Left hindlimb (tissue), 1 donor: ENCODE measurements around the gene POTEJ.
"Not testable (repeated sequence)": the region's sequence is repeated elsewhere in the genome, so short reads cannot be mapped to it uniquely, and the experiment has no call there.

Source experiments
- DNase-seq: peaks from one replicate; pipeline ENCODE4 v3.0.0-alpha.2; 2018

Gene POTEJ

DNA sequence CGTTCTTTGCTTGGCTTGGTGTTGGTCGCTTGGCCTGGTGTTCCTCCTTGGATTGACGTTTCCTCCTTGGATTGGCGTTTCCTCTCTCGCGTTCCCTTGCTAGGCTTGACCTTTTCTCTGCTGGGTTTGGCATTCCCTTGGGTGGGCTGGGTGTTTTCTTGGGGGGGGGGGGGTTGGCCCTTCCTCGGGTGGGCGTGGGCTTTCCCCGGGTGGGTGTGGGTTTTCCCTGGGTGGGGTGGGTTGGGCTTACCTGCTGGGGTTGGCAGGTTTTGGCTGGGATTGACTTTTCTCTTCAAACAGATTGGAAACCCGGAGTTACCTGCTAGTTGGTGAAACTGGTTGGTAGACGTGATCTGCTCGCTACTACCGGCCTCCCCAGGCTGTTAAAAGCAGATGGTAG is at the start of gene POTEJ:
Gene POTEJ, plus strand, starts transcription at position 301 of the 400 bp plus-strand sequence. Its CDS starts 93 bp downstream, at position 394.
- DNase-seq: not testable (repeated sequence)

DNA sequence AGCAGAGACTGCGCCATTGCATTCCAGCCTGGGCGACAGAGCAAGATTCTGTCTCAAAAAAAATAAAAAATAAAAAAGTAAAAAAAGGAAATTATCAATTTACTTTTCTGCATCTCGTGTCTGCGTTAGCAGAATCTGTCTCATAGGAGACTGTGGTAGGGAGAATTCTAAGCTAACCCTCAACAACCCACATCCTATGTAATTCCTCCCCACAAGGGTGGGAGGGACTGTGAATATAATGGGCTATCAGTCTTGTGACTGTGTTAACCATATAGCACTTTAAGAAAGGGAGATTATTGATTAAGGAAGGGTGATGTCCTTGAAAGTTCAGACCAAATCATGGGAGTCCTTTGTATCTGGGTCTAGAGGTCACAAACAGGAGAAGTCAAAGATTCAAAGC is 45.1 kb upstream of the POTEJ start:
- not testable (repeated sequence) for DNase-seq

DNA sequence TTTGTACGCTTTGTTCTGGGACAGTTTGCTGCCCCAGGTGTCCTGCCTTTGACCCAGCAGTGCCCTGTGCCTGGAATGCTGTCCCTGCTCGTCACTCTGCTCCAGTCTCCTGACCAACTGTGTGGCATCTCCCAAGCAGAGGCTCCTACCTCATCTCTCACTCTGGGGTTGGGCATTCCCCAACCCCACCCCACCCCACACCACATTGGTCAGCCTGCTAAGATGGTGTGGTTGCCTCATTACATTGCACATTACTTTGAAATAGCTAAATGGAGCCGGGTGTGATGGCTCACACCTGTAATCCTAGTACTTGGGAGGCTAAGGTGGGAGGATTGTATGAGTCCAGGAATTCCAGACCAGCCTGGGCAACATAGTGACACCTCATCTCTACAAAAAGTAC is 39.3 kb upstream of the POTEJ start:
- DNase-seq: not testable (repeated sequence)

DNA sequence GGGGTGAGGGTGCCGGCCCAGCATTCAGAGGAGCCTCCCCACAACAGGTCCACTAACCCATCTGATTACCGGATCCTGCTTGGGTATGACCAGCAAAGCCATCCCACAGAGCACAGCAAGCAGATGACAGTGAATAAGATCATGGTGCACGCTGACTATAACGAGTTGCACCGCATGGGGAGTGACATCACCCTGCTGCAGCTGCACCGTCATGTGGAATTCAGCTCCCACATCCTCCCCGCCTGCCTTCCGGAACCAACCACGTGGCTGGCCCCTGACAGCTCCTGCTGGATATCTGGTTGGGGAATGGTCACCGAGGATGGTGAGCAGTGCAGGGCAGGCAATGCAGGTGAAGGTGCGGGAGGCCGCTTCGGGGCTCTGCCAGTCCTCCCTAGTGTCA is 37.0 kb upstream of the POTEJ start:
- DNase-seq: not testable (repeated sequence)

DNA sequence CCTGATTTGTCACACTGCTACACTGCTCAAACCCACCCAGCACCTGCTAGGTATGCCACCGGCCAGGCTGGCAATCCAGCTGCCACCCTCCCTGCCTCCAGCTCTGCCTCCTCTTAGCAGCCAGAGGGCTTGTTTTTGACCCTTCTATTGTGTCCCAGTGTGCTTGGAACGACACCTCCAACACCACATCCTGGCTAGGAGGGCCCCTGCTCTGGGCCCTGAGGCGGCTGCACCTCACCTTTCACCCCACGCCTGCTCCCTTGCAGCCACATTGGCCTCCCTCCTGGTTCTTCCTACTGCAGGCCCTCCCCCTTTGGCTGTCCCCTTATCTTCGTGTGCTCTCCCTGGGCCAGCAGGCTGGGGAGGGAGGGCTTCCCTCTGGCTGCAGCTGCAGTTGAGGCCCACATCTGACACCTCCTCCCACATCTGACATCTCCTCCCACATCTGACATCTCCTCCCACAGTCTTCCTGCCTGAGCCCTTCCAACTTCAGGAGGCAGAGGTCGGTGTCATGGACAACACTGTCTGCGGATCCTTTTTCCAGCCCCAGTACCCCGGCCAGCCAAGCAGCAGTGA is 34.9 kb upstream of the POTEJ start:
- not testable (repeated sequence) for DNase-seq

DNA sequence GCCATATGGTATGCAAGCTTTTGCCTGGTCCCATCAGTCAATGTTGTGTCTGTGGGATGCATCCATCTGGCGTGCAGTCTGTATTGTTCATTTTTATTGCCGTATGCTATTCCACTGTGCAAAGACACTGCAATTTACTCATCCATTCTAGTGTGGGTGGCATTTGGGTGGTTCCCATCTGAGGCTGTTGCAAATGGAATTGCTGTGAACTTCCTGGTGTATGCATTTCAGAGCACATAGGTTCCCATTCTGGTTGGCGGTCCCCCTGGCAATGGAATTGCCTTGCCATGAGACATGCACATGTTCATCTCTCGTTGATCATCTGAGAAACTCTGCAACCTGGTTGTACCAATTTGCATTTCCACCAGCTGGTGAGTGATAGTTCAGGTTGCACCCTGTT is 33.7 kb upstream of the POTEJ start:
- not testable (repeated sequence) for DNase-seq

DNA sequence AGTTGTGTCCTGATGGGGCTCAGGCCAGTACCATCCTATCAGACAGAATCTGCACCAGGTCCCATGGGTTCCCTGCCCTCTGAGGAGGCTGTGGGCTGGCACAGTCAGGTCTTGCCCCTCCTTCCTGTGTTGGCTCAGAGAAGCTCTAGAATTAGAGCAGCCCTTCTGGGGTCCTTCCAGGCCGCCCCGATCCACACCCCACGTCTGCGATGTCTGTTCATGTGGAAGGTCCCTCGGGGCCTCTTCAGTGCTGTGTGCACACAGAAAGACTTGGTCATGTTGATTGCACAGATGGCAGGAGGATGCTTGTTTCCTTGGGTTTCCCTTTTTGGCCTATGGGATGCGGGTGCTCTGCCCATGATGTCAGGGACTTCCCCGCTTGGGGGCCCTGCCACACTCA is 32.1 kb upstream of the POTEJ start:
- DNase-seq: not testable (repeated sequence)

DNA sequence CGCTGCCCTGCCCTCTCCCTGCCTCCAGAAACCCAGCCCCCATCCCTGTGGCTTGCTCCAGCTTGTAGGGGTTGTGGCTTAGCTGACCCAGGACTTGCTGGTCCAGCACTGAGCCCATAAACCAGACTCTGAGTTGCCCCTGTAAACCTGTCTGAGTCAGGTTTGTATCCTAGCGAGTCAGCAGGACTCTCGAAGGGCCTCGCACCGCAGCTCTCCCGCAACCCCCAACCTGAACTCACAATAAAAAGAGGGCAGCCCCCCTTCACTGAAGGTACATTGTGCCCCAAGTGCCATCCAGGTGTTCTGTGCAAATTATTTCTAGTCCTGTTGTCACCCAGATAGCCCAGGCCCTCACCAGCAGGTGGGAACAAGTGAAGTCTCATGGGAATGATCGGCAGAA is 29.7 kb upstream of the POTEJ start:
- peak; percentile 4 for DNase-seq

DNA sequence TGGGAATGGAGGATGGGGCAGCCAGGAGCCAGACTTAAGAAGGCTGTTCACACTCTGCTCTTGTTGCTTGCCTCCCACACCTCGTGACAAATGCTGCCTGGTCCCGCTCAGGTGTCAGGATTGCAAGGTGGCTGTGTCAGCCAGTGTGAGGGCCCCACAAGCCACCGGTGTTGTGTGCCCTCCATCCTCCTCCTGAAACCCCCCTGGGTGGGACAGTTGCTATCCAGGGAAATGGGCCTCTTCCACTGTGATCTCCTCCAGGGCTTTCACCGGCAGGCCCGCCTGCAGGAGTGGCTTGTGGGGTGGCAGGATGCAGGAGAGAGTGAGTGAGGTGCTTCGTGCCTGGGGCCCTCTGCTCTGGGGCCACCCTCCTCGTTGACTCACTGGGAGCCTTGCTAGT is 28.3 kb upstream of the POTEJ start:
- not testable (repeated sequence) for DNase-seq

DNA sequence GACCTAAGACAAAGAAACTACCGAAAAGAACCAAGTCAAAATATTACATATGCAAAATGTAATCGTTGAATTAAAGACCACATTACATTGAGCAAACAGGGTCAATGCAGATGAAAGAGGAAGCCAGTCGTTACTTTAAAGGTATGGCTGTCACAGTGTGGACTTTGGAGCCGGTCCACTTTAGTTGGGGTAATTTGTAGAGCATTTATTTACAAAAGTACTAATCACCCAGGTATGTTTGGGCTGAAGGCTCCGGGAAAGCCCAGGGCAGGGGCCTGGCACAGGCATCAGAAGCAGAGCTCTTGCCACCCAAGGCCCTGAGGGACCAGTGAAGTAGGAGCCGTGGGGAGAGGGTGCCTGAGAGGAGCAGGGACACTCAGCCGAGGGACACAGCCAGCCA is 27.7 kb upstream of the POTEJ start:
- DNase-seq: not testable (repeated sequence)

DNA sequence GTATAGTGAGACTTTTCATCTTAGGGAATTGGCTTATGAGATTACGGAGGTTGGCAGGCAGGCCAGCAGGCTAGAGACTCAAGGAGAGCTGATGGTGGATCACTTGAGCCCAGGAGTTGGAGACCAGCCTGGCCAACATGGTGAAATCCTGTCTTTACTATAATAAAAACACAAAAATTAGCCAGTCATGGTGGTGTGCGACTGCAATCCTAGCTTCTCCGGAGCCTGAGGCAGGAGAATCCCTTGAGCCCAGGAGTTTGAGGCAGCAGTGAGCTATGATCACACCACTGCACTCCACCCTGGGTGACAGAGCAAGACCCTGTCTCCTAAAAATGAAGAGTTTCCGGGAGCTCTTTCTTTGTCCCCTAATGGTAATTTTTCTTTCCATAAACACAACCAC is 26.5 kb upstream of the POTEJ start:
- DNase-seq: not testable (repeated sequence)

DNA sequence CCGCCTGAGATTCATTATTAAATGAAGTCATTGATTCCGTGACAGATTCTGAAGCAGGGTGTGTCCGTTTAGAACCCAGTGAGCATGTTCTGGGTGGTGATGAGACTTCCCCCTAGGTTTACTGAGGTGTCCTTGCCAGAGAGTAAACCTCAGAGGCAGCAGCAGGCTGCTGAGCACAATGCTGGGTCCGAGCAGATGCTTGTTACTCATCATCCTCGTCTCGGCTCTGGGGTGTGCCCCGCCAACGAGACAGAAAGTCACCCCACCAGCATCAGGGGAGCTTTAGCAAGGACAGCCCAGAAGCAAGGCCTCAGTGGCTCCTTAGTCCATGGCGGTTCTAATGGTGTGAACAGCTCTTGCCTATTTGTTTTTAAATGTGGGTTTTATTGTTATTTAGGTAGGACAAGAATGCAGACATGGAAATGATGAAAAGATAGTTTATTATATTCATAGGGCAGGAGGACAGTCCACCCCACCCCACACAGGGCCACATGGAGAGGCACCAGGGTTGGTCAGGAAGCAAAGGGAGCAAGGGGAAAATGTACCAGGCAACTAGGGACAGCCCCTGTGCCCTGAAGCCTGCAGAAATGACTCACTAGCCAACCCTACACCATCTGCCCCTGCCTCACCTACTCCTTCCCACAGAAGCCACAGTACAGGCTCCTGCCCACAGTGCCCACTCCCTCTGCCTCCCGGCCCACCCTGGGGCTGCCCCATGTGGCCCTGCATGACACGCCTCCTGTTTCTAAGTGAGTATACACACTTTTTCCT is 22.4 kb upstream of the POTEJ start:
- not testable (repeated sequence) for DNase-seq

DNA sequence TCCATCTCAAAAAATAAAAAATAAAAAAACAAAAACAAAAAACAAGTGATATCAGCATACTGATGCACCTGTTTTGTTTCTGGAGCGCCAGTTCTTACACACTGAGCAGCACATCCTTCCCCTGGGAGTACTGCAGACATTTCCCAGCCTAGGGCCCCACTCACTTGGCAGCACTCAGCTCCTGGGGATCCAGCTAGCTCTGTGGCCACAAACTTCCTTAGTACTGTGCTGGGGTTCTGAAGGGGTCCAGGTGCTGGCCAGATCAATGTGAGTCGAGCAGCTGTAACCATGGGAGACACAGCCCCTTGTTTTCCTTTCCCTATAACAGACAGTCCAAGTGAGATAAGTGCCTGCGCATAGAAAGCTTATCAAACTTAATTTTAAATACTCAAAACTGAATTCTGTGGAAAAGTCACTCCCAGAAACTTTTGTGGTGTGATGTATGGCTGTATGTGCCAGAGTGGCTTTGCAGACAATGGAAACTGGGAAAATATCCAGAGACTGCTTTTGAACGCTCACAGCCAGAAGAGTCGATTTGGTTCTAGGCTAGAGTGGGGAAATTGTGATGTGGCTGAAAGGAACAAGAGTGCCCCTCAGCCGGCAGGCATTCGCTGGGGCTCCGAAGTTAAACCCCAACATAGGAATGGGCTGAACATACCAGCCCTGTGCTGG is 20.9 kb upstream of the POTEJ start:
- DNase-seq: not testable (repeated sequence)

DNA sequence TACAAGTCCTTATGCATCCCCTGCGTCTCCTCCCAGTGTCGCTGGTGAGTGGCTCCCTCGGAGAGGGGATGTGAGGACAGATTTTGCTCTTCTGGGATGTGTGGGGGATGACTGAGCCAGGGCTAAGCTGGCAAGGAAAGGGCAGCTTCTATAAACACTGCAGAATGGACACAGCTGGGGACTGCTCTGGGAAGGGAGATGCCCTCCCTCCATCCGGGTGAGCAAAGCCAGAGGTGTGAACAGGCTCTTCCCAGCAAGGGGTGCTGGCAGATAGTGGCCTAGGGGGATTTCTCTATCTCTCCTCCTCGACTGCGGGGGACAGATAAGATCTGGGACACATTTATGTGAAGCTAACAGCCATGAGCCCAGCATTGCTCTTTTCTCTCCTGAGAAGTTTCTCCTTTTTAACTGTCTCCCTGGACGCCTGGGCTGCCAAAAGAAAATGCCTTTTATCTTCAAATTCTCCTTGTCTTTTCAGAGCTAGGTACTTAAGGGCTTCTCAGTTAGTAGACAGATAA is 20.3 kb upstream of the POTEJ start:
- DNase-seq: not testable (repeated sequence)

DNA sequence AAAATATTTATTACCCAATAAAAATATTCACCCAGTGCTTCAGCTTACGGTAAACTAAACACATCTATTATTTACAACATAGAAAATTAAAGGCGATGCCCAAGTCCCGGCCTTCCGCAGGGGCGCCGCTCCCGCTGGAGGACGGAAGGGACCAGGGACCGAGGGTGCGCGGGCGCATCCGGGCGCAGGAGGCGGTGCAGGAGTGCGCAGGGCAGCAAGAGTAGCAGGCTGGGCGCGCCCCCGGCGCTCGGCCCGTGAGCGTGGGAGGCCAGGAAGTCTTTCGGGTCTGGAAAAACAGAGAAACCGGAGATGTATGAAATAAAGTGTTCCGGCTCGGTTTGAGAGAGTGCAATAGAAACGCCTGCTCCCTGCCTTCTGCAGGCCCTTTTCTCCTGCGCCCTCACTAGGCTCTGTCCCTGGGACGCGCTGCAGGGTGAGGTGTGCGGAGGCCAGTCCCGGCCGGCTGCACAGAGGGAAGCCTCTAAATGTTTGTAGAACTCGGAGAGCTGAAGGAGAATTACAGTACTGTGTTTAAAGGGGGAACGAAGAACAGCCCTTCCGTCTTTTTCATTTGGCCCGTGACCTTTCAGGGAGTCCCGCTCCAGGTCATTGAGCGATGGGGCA is 18.3 kb upstream of the POTEJ start:
- DNase-seq: not testable (repeated sequence)

DNA sequence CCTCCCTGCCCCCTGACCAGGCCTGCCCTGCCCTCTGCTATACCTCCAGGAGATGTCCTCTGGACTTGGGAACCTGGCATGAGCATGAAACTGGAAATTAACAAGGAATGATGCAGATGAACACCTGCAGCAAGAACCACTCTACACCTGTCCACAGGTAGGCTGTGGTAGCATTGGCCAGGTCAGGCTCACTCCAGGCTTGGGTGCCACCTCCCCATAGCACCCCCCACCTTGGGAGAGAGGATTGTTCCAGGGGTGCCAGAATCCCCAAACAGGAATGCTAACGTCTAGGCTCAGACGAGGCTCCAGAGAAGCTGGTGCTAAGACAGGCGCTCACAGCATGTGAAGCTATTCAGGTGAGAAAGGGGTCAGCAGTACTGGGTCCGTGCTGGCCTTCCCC is 17.2 kb upstream of the POTEJ start:
- DNase-seq: peak; percentile 3

DNA sequence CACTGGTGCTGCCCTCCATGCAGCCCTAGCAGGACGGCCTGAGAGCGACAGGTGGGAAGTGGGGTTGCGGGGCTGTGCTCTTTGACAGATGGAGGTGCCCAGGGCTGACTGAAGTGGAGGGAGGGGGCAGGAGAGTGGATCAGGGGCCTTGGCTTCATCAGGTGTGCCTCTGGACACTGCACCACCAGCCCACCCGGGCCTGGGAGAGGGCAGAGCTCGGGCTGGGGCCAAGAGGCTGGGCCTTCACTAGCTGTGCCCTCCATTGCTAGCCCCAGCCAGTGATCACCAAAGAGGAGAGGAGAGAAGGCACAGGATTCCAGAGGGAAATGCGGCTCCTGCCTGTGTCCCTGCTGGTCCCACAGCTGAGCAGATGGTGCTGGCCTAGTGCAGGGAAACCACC is 14.5 kb upstream of the POTEJ start:
- not testable (repeated sequence) for DNase-seq

DNA sequence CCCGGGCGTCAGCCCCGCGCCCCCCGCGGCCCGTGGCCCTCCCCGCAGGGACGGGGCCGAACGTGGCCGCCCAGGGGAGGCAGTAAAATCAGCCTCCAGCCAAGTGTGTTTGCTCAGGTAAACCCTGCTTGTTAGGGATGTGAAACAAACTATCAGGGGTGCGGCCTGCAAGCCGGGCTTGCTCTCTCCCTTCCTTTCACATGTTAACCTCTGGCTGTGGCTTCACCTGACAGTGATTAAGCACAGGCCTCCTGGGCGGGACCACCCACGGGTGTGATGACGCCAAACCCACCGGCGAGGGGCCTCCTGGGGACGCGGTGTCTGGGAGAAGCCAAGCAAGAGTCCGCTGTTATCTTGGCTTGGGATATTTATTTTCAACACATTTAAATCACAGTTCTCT is 13.2 kb upstream of the POTEJ start:
- DNase-seq: not testable (repeated sequence)

DNA sequence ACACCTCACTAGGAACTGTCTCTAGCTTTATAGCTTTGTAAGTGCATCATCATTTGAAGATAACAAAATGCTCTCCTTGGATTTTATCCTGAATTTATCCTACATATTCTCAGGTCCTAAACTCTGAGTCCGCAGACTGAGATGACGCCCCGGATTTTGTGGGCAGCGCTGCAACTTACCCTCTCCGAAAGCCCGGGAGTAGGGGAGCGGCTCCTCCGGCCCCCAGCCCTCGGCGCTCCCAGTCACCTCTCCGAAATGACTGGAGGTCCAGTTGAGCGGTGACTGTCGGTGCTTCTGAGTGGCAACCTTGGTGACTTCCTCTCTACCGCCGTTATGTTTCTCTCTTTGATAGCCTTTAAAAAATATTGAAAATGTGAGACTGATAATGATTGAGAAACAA is 12.8 kb upstream of the POTEJ start:
- DNase-seq: not testable (repeated sequence)

DNA sequence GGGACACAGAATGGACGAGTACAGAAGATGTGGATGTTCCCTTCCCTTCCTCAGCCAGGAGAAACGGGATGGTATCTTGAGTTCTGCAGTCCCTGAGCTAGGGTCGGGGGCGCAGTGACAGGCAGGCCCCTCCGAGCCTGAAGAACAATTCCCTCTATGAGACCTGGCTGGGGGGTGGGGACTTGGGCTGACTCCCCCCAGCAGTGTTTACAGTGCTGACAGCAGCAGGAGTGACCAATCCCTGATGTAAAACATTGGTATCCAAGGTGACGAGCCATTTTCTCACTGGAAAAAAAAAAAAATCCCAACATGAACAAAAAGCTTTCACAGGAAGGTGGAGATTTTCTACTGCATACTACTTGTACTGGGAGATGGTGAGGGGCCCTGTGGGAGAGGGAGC is 11.8 kb upstream of the POTEJ start, which contains the start of gene CFC1:
Gene CFC1, minus strand, starts transcription at position 183 of the 400 bp plus-strand sequence. CDS start 288 bp downstream, outside the sequence.
- DNase-seq: not testable (repeated sequence)

DNA sequence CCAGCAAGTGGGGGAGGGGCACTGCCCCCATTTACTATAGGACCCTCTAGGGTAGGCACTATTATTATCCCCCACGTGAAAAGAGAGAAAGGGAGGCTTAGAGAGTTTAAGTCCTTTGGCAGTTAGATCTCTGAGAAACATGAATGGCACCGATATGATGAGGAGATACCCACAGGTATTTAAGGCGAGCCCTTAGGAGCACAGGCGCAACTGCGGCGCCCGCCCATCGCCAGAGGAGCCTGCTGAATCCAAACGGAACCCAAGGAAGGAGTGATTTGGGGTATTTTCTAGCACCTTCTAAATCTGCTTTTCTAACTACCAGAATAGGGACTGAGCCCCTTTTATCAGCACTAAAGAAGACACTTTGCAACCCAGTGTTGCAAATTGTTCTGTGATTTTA is 11.3 kb upstream of the POTEJ start:
- DNase-seq: not testable (repeated sequence)

DNA sequence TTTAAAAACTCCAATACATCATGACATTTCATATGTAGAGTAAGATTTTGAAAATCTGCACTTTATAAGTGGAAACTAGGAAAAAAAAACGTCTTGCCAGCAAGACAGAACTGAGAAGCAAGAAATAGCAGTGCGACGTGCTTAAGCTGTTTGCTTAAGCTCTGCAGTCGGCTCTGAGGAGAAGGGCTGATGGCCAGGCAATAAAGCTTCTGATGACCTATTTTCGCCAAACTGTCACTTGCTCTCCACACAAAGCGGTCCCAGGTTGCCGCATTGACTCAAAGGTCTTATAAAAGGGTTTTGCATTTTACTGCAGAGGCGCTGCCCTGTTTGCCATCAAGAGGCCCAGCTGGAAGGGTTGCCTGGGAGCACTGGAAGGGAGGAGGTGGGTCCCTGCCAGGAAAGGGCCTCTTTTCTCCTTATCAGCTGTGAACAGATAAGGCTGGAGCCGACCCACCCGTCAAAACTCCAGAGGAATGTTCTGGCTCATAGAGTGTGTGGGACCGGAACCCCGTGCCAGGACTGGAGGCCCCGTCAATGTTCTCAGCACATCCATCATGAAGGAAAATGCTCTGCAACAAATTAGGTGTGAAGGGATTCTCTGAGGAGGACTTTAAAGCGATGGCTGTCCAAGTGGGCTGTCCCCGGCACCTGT is 9.5 kb upstream of the POTEJ start:
- DNase-seq: not testable (repeated sequence)
